Peyer's patch (tissue), 4 donors: ENCODE results near the gene GPR75. TPM values are rescaled to one million over a fixed set of nuclear protein-coding genes. Genes with fewer than 3 reads are reported as not detected.

Source experiments
- DNase-seq, 3 donors: peaks; one replicate each; pipeline ENCODE4 v3.0.0-alpha.2; 2017 to 2019
- H3K27ac ChIP-seq, 4 donors: fragments of 200-600 bp; sonication (generic); one replicate each; pipeline ENCODE4 v1.5.1; 2016 to 2019
- H3K27me3 ChIP-seq, 2 donors: fragments of 200-600 bp; sonication (generic); one replicate each; pipeline ENCODE4 v1.5.1; 2019
- H3K36me3 ChIP-seq, 3 donors: fragments of 200-600 bp; sonication (generic); one replicate each; pipeline ENCODE4 v1.5.1; 2016 to 2019
- H3K4me1 ChIP-seq, 4 donors: fragments of 200-600 bp; sonication (generic); one replicate each; pipeline ENCODE4 v1.5.1; 2016 to 2019
- H3K4me3 ChIP-seq, 4 donors: fragments of 200-600 bp; sonication (generic); 1 replicate in 3 of 4; 2 replicates in 1 of 4; pipeline ENCODE4 v1.5.1; 2016 to 2019; ENCODE audit warnings: mild to moderate bottlenecking in 1 of 4
- H3K9me3 ChIP-seq, 4 donors: fragments of 200-600 bp; sonication (generic); one replicate each; pipeline ENCODE4 v1.5.1; 2016 to 2019; ENCODE audit warnings: mild to moderate bottlenecking in 1 of 4
- CTCF ChIP-seq, 6 experiments: fragments of 450-650 bp in 4 of 6; fragments of 200-600 bp in 2 of 6; sonication (generic) in 1 of 6; IDR thresholded peaks; one replicate each; pipeline ENCODE4 v1.5.1; 2017 to 2019; ENCODE audit warnings: antibody characterized with exemption in 6 of 6, mild to moderate bottlenecking in 3 of 6, moderate library complexity in 1 of 6
- POLR2A ChIP-seq, 2 donors: fragments of 450-650 bp; IDR thresholded peaks; one replicate each; pipeline ENCODE4 v1.5.1; 2017; ENCODE audit warnings: antibody characterized with exemption in 2 of 2, mild to moderate bottlenecking in 2 of 2, moderate library complexity in 2 of 2
- total RNA-seq, 4 donors: library from RNA; depleted of rRNA; stranded (reverse); fragments of >200 nt; gene quantifications; one replicate each; pipeline ENCODE4 v1.1.0, GENCODE V29; 2016

Gene GPR75
- 10 to 100 TPM in 1 of 4 donors, 1 to 10 TPM in 3; 2.5 to 25.6 (median 4.6) TPM for total RNA-seq

GRCh38 chr2:53859206-53860181 is at the start of gene GPR75:
Gene GPR75, minus strand, starts transcription at chr2:53859967. Its CDS starts 5,211 bp downstream, at chr2:53854756.
- Histone ChIP-seq H3K27ac (no peak within 1 kb of the TSS), H3K9me3 (no peaks in the 10 kb centered on the region), H3K27me3 (no peaks in the 10 kb centered on the region), H3K36me3 (peaks cover 0 to 10% (median 0%) of the 10 kb centered on the region in 3 donors), H3K4me3 (peak within 1 kb of the TSS in 2 of 4 donors; percentile 46 to 48), H3K4me1 (no peaks in the 10 kb centered on the region)
- TF ChIP-seq CTCF (IDR thresholded peaks at IDR 0.05) (no peak), POLR2A (IDR thresholded peaks at IDR 0.05) (no peak)
- peak in 1 of 3 donors; percentile 56 for DNase-seq

DNA sequence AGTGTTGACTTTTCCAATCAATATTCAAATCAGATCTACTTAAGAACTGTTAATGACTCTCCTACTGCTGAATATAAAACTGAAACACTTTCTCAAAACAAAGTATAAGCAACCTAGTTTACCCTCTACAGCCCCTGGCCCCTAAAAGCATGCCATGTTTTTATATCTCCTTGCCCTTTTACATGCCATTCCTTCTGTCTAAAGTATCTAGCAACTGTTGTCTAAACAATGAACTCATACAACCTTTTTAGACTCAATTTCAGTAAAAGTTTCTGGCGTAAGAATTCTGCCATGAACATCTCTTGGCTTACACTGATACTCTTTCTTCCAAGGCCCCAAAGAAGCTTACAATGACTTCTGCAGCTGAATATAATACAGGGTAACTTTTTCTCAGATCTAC is 47.8 kb upstream of the GPR75 start:
- no peak for TF ChIP-seq POLR2A (IDR thresholded peaks at IDR 0.05)
- TF ChIP-seq CTCF (IDR thresholded peaks at IDR 0.05): no peak
- H3K36me3 ChIP-seq: peaks cover 0 to 76% (median 4%) of the 10 kb centered on the region in 3 donors

GRCh38 chr2:53905396-53905795 is 45.6 kb upstream of the GPR75 start:
- Histone ChIP-seq H3K9me3 (no peaks in the 10 kb centered on the region), H3K36me3 (peaks cover 0 to 94% (median 4%) of the 10 kb centered on the region in 3 donors), H3K27me3 (no peaks in the 10 kb centered on the region), H3K4me3 (no peak overlapping the region), H3K27ac (no peak overlapping the region), H3K4me1 (no peaks in the 10 kb centered on the region)
- DNase-seq: no peak
- TF ChIP-seq CTCF (IDR thresholded peaks at IDR 0.05) (no peak), POLR2A (IDR thresholded peaks at IDR 0.05) (no peak)

More for the DNA sequence above, 47.8 kb upstream of the GPR75 start:
- DNase-seq: no peak
- Histone ChIP-seq H3K4me1 (no peaks in the 10 kb centered on the region), H3K4me3 (no peak overlapping the region), H3K27me3 (no peaks in the 10 kb centered on the region), H3K27ac (no peak overlapping the region), H3K9me3 (no peaks in the 10 kb centered on the region)

- Histone ChIP-seq H3K4me1 (no peaks in the 10 kb centered on the region), H3K36me3 (peaks cover 0 to 96% (median 4%) of the 10 kb centered on the region in 3 donors), H3K9me3 (no peaks in the 10 kb centered on the region), H3K27ac (no peak overlapping the region), H3K27me3 (no peaks in the 10 kb centered on the region), H3K4me3 (no peak overlapping the region)
- TF ChIP-seq CTCF (IDR thresholded peaks at IDR 0.05) (no peak), POLR2A (IDR thresholded peaks at IDR 0.05) (no peak)
- no peak for DNase-seq
Measured at GRCh38 chr2:53903011-53903410, 43.2 kb upstream of the GPR75 start.

- DNase-seq: no peak
Measured at GRCh38 chr2:53901192-53901591, 41.4 kb upstream of the GPR75 start.

More at GRCh38 chr2:53901192-53901591, 41.4 kb upstream of the GPR75 start:
- Histone ChIP-seq H3K4me1 (no peaks in the 10 kb centered on the region), H3K27me3 (no peaks in the 10 kb centered on the region), H3K9me3 (no peaks in the 10 kb centered on the region), H3K36me3 (peaks cover 0 to 94% (median 4%) of the 10 kb centered on the region in 3 donors), H3K27ac (no peak overlapping the region), H3K4me3 (no peak overlapping the region)
- no peak for TF ChIP-seq POLR2A (IDR thresholded peaks at IDR 0.05)
- TF ChIP-seq CTCF (IDR thresholded peaks at IDR 0.05): no peak
